ENCODE measurements around the gene PA2G4. TPM values are rescaled to one million over a fixed set of nuclear protein-coding genes. Genes with fewer than 3 reads are reported as not detected.

The PA2G4 gene
- total and polyA plus RNA-seq, 4 donors = 56.8 to 148 (median 68.6) TPM

GRCh38 chr12:56159482-56160192, 55.3 kb downstream of the PA2G4 start:
- peaks cover 3 to 46% (median 39%) of the 10 kb centered on the region in 4 donors for H3K4me1 ChIP-seq (ENCODE audit: control insufficient read depth in 4 of 4, insufficient read depth in 4 of 4, low read length in 3 of 4)
- peaks cover 18 to 44% (median 40%) of the 10 kb centered on the region in 4 donors for H3K36me3 ChIP-seq (ENCODE audit: control insufficient read depth in 4 of 4, insufficient read depth in 3 of 4, low read depth in 1 of 4, low read length in 3 of 4)
- no peak for TF ChIP-seq TAF1 (conservative IDR thresholded peaks at IDR 0.05)
- no peak for TF ChIP-seq GABPA (IDR thresholded peaks at IDR 0.05 in 1 of 2, conservative IDR thresholded peaks at IDR 0.05 in 1 of 2)
- TF ChIP-seq FOXA1 (IDR thresholded peaks at IDR 0.05) = no peak
- no peak for TF ChIP-seq CTCF (IDR thresholded peaks at IDR 0.05; ENCODE audit: low read depth, low read length, missing input control)
- no peak for TF ChIP-seq JUND (IDR thresholded peaks at IDR 0.05)
- TF ChIP-seq REST (IDR thresholded peaks at IDR 0.05) = no peak
- TF ChIP-seq MAX (IDR thresholded peaks at IDR 0.05) = no peak
- no peak for TF ChIP-seq HNF4G (IDR thresholded peaks at IDR 0.05)
- no peak for TF ChIP-seq SP1 (IDR thresholded peaks at IDR 0.05)
- no peak for TF ChIP-seq NR2F2 (IDR thresholded peaks at IDR 0.05)
- TF ChIP-seq RXRA (IDR thresholded peaks at IDR 0.05) = no peak
- no peak for TF ChIP-seq RAD21 (IDR thresholded peaks at IDR 0.05)
- TF ChIP-seq YY1 (IDR thresholded peaks at IDR 0.05) = no peak
- no peak for TF ChIP-seq HNF4A (conservative IDR thresholded peaks at IDR 0.05)
- TF ChIP-seq ATF3 (IDR thresholded peaks at IDR 0.05) = no peak
- TF ChIP-seq FOXA2 (IDR thresholded peaks at IDR 0.05) = no peak
- no peak for TF ChIP-seq EGR1 (IDR thresholded peaks at IDR 0.05; ENCODE audit: low read depth in 2 of 2)
- TF ChIP-seq ZBTB33 (IDR thresholded peaks at IDR 0.05) = no peak
- peak overlapping the region; percentile 73 to 93 (median 92) for H3K4me3 ChIP-seq (ENCODE audit: low read depth in 1 of 3, low read length in 3 of 3)
- DNase-seq (ENCODE audit: low spot score) = no peak
- no peaks in the 10 kb centered on the region for H3K9me3 ChIP-seq (ENCODE audit: control insufficient read depth in 4 of 4, low read length in 3 of 4)
- peak overlapping the region; percentile 90 to 98 for H3K27ac ChIP-seq (ENCODE audit: low read depth in 1 of 2, low read length in 2 of 2)
- no peaks in the 10 kb centered on the region for H3K27me3 ChIP-seq (ENCODE audit: control insufficient read depth in 4 of 4, insufficient read depth in 4 of 4, low read length in 3 of 4)
- WGBS = 46% methylated on average over 8 of the region's 8 CpGs
- H3K9ac ChIP-seq (ENCODE audit: low read depth in 1 of 2, low read length in 2 of 2) = peak overlapping the region in 1 of 2 donors; percentile 90

Data from liver (tissue), 9 donors.